Right lobe of liver (tissue), 4 donors: ENCODE results near the gene ARHGDIB.

Source experiments
- CTCF ChIP-seq, 4 donors: fragments of 200-600 bp in 3 of 4; fragments of 450-650 bp in 1 of 4; IDR thresholded peaks; one replicate each; pipeline versions ENCODE4 v1.5.1 to v1.8.0; 2016 to 2022; ENCODE audit warnings: antibody characterized with exemption in 4 of 4, mild to moderate bottlenecking in 2 of 4
- POLR2A ChIP-seq: fragments of 450-650 bp; IDR thresholded peaks from one replicate; pipeline ENCODE4 v1.6.1; 2017; ENCODE audit warnings: antibody characterized with exemption, mild to moderate bottlenecking
- donor health status: DM: no; HTN: no; CAD: no.
- donor health status: DM: no; HTN: no; CAD: no.
- donor health status: DM: no; HTN: yes; CAD: no.

- TF ChIP-seq CTCF (IDR thresholded peaks at IDR 0.05): no peak
- TF ChIP-seq POLR2A: no peak
These were observed 7.1 kb downstream of the ARHGDIB start for GRCh38 chr12:14954269-14954668.
